GM13977 (cell line): ENCODE measurements around the gene PHACTR1.

ENCODE experiments used
- DNase-seq: peaks from one replicate; pipeline ENCODE4 v3.0.0; 2012; ENCODE audit warnings: low spot score
- in situ Hi-C: fragments of 300-500 bp; cut with MboI; formaldehyde crosslinking; loops from one replicate; pipeline ENCODE4 v1.12.0; 2022; ENCODE audit warnings: low sequenced_read_pairs, low pct_unique_long_range_greater_than_20kb, mixed read lengths, inconsistent platforms; ENCODE audit not compliant: unreplicated experiment
- TF ChIP-seq, protein P1 (sequence below): IDR thresholded peaks from 2 replicates; pipeline ENCODE4 v1.5.1; 2012; ENCODE audit warnings: mild to moderate bottlenecking, control low read depth; ENCODE audit not compliant: insufficient read depth; ENCODE audit errors: extremely low read depth, missing control alignments

PHACTR1 gene

DNA sequence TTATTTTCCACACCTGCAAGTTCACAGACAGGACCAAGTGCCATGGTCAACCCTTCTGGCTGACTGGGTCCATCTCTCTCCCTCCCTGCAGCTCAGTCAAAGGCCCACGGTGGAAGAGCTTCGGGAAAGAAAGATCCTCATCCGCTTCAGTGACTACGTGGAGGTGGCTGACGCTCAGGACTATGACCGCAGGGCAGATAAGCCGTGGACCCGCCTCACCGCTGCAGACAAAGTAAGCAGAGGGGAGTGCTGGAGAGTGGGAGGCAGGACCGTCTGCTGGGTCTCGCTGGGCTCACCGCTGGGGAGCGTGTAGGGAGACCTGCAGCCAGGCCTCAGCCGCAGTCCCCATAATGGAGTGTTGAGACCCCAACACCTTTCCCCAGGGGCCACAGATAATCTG, 566.8 kb downstream of the PHACTR1 start:
- DNase-seq: no peak
- in situ Hi-C loops: no loop called here
- TF ChIP-seq, protein P1, sequence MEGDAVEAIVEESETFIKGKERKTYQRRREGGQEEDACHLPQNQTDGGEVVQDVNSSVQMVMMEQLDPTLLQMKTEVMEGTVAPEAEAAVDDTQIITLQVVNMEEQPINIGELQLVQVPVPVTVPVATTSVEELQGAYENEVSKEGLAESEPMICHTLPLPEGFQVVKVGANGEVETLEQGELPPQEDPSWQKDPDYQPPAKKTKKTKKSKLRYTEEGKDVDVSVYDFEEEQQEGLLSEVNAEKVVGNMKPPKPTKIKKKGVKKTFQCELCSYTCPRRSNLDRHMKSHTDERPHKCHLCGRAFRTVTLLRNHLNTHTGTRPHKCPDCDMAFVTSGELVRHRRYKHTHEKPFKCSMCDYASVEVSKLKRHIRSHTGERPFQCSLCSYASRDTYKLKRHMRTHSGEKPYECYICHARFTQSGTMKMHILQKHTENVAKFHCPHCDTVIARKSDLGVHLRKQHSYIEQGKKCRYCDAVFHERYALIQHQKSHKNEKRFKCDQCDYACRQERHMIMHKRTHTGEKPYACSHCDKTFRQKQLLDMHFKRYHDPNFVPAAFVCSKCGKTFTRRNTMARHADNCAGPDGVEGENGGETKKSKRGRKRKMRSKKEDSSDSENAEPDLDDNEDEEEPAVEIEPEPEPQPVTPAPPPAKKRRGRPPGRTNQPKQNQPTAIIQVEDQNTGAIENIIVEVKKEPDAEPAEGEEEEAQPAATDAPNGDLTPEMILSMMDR: no peak

DNA sequence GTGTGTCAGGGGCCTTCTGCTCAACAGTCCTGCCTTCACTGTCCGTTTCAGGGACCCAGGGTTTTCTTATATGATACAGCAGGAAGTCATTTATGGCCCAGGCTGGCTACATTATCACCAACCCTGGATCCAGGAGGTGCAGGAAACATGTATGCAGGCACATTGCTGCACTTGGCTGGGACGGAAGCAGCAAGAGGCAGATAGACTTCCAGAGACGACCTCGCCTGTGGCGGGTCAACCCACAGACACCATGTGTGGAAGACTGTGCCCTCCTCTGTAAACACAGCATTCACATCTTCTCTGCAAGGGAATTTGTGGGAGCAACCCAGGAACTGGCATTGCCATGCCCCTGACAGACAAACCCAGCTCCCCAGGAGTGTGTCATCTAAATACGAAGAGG, 568.1 kb downstream of the PHACTR1 start:
- TF ChIP-seq, protein P1: no peak
- in situ Hi-C loops: no loop called here
- DNase-seq: no peak

DNA sequence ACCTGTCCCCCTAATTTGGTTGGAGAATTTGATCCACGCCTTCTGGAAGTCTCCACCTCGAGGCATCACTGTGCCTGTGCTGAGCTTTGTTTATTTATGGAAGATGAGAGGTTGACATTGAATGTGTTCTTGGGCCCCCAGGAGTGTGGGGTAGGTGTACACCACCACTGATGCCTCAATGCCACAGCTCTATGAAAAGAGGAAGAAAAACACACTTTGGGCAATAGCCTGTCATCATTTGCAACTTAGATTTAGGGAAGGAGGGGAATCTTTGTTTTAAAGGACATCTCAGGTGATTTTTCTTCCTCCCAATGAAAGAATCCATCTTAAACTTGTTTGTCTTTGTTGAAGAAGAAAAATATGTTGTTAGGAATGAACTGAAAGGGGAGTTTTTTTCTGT, 569.1 kb downstream of the PHACTR1 start:
- in situ Hi-C loops: no loop called here
- TF ChIP-seq, protein P1: no peak
- DNase-seq: no peak

DNA sequence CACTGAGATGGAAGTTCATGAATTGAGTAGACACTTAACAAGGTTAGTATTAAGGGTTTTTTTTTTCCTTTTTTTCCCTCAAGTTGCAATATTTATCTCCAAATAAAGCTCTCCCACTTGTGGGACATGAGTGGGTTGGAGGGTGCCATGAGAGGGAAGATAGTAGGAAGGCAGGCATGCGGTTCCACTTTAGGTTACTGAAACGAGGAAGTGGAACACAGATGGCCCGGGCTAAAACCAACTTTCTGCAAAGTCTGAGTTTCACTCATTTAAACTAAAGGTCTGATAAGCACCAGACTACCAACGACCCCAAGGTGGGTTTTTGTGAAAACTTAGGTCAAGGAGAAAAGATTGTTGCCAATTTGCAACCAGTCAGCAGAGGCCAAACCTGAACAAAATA, 569.6 kb downstream of the PHACTR1 start:
- in situ Hi-C loops: no loop called here
- TF ChIP-seq, protein P1: no peak
- no peak for DNase-seq

DNA sequence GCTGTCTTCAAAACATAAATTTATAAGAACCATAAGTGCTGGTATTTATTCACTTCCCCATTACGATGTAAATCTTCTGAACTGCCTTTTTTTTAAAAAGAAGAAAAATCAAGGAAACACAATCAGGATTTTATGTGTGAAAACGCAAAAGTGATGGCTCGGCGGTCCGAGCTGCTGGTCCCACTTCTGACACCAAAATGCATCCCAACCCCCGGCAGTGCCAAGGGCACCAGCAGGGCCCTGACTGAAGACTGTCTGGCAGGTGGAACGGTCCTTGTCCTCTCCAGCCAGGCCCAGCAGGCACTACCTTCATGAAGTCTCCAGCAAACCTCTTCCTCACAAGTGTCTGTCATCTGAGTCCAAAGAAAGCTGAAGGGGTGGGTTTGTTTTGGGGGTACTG, 570.5 kb downstream of the PHACTR1 start:
- TF ChIP-seq, protein P1: no peak
- in situ Hi-C loops: no loop called here

DNA sequence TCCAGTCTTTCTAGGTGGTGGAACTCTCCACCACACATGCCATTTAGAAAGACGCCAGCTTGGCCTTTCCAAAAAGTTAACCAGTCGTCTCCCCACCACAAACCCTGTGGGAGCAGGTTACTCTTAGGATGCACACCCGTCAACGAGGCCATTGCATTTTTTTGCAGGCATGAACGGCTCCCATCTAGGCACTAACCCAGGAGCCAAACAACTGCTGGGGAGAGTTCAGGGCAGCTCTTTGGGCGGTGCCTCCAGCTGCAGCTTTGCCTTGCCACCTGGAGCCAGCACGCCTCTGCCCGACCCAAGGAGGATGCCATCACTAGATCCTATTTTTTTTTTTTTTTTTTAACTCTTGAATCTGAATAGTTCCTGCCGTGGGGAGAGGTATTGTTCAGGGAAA, 571.9 kb downstream of the PHACTR1 start:
- TF ChIP-seq, protein P1: no peak
- in situ Hi-C loops: no loop called here

More for the DNA sequence above, 570.5 kb downstream of the PHACTR1 start:
- no peak for DNase-seq

DNA sequence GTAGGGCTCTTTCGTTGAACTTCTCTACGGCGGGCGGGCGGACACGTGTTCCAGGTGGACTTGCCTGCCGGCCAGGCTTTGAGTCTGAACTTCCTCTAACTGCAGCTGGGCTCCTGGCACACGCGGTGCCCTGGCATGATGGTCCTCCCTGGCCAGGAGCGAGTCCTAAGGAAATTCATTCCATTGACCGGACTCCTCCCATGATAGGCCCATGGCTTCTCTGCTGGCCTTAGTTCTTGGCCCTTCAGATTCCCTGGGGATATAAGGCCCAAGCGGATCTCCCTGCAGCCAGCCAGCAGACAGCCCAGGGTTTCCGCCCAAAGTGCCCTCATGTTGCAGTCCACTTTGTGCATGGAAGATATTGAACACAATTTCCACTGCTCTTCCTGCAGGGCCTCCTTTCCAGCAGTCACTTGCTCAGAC, 572.4 kb downstream of the PHACTR1 start:
- in situ Hi-C loops: no loop called here
- TF ChIP-seq, protein P1: no peak
- DNase-seq: no peak

More for the DNA sequence above, 571.9 kb downstream of the PHACTR1 start:
- no peak for DNase-seq
